ENCODE measurements around the gene RHOA.

RHOA gene

DNA sequence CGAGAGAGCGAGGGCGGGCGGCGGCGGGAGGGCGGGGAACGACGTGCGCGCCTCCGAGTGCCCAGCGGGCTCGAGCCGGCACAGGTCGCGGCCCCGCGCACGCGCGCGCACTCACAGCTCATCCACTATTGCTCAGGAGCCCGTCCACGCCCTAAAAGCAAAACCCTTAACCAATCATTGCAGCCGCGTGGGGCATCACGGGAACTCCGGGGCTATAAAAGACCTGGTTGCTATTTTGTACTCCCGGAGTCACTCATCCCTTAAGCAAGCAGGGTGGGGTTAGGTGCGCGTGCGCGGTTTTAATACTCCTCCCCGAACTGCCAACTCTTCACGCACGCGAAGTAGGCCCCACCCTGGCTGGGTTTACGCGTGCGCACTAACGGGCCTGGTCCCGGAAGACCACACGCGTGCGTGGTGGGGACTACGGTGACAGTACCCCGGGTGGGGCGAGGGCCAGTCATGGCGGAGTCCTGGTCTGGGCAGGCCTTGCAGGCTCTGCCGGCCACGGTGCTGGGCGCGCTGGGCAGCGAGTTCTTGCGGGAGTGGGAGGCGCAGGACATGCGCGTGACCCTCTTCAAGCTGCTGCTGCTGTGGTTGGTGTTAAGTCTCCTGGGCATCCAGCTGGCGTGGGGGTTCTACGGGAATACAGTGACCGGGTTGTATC is at the start of gene RHOA, which contains the start of gene TCTA (continued):
- TF ChIP-seq, protein P1, sequence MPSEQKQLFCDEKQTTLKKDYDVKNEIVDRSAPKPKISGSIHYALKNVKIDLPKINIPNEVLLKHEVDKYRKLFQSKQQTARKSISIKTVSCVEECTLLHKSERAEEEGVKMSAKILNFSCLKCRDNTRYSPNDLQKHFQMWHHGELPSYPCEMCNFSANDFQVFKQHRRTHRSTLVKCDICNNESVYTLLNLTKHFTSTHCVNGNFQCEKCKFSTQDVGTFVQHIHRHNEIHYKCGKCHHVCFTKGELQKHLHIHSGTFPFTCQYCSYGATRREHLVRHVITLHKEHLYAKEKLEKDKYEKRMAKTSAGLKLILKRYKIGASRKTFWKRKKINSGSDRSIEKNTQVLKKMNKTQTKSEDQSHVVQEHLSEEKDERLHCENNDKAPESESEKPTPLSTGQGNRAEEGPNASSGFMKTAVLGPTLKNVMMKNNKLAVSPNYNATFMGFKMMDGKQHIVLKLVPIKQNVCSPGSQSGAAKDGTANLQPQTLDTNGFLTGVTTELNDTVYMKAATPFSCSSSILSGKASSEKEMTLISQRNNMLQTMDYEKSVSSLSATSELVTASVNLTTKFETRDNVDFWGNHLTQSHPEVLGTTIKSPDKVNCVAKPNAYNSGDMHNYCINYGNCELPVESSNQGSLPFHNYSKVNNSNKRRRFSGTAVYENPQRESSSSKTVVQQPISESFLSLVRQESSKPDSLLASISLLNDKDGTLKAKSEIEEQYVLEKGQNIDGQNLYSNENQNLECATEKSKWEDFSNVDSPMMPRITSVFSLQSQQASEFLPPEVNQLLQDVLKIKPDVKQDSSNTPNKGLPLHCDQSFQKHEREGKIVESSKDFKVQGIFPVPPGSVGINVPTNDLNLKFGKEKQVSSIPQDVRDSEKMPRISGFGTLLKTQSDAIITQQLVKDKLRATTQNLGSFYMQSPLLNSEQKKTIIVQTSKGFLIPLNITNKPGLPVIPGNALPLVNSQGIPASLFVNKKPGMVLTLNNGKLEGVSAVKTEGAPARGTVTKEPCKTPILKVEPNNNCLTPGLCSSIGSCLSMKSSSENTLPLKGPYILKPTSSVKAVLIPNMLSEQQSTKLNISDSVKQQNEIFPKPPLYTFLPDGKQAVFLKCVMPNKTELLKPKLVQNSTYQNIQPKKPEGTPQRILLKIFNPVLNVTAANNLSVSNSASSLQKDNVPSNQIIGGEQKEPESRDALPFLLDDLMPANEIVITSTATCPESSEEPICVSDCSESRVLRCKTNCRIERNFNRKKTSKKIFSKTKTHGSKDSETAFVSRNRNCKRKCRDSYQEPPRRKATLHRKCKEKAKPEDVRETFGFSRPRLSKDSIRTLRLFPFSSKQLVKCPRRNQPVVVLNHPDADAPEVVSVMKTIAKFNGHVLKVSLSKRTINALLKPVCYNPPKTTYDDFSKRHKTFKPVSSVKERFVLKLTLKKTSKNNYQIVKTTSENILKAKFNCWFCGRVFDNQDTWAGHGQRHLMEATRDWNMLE (tag by site-specific recombination; conservative IDR thresholded peaks at IDR 0.05; ENCODE audit: low read depth) = no peak
- TF ChIP-seq ZNF350 (tag by site-specific recombination; IDR thresholded peaks at IDR 0.05) (no peak), HOXA7 (CRISPR knock-in tag; IDR thresholded peaks at IDR 0.05; ENCODE audit: borderline replicate concordance) (no peak), REPIN1 (tag by site-specific recombination; IDR thresholded peaks at IDR 0.05; ENCODE audit: low read depth) (no peak), ZNF548 (tag by site-specific recombination; IDR thresholded peaks at IDR 0.05) (no peak), SETDB1 (IDR thresholded peaks at IDR 0.05; ENCODE audit: insufficient read length, low read length) (no peak), SP7 (tag by site-specific recombination; IDR thresholded peaks at IDR 0.05) (peak; percentile 20; the same call in 1 of the 2 replicates), YY2 (tag by site-specific recombination; IDR thresholded peaks at IDR 0.05) (peak; percentile 87), SP2 (tag by site-specific recombination; IDR thresholded peaks at IDR 0.05) (peak; percentile 80), ZNF707 (tag by site-specific recombination; IDR thresholded peaks at IDR 0.05) (no peak), KLF7 (tag by site-specific recombination; IDR thresholded peaks at IDR 0.05; ENCODE audit: borderline replicate concordance) (peak; percentile 65; the same call in 1 of the 2 replicates), ZNF596 (tag by site-specific recombination; IDR thresholded peaks at IDR 0.05) (no peak), ZNF514 (tag by site-specific recombination; IDR thresholded peaks at IDR 0.05) (no peak), ZBTB7A (tag by site-specific recombination; IDR thresholded peaks at IDR 0.05; ENCODE audit: low read depth) (no peak), ZNF621 (tag by site-specific recombination; IDR thresholded peaks at IDR 0.05) (no peak), ZNF248 (tag by site-specific recombination; IDR thresholded peaks at IDR 0.05) (no peak), GFI1B (tag by site-specific recombination; IDR thresholded peaks at IDR 0.05) (no peak)
- TF ChIP-seq, protein P2, sequence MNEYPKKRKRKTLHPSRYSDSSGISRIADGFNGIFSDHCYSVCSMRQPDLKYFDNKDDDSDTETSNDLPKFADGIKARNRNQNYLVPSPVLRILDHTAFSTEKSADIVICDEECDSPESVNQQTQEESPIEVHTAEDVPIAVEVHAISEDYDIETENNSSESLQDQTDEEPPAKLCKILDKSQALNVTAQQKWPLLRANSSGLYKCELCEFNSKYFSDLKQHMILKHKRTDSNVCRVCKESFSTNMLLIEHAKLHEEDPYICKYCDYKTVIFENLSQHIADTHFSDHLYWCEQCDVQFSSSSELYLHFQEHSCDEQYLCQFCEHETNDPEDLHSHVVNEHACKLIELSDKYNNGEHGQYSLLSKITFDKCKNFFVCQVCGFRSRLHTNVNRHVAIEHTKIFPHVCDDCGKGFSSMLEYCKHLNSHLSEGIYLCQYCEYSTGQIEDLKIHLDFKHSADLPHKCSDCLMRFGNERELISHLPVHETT (tag by site-specific recombination; IDR thresholded peaks at IDR 0.05) = no peak
- TF ChIP-seq, protein P3, sequence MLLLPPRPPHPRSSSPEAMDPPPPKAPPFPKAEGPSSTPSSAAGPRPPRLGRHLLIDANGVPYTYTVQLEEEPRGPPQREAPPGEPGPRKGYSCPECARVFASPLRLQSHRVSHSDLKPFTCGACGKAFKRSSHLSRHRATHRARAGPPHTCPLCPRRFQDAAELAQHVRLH (tag by site-specific recombination; IDR thresholded peaks at IDR 0.05) = no peak
- TF ChIP-seq, protein P4, sequence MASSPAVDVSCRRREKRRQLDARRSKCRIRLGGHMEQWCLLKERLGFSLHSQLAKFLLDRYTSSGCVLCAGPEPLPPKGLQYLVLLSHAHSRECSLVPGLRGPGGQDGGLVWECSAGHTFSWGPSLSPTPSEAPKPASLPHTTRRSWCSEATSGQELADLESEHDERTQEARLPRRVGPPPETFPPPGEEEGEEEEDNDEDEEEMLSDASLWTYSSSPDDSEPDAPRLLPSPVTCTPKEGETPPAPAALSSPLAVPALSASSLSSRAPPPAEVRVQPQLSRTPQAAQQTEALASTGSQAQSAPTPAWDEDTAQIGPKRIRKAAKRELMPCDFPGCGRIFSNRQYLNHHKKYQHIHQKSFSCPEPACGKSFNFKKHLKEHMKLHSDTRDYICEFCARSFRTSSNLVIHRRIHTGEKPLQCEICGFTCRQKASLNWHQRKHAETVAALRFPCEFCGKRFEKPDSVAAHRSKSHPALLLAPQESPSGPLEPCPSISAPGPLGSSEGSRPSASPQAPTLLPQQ (tag by site-specific recombination; IDR thresholded peaks at IDR 0.05) = peak; percentile 82
- TF ChIP-seq, protein P5, sequence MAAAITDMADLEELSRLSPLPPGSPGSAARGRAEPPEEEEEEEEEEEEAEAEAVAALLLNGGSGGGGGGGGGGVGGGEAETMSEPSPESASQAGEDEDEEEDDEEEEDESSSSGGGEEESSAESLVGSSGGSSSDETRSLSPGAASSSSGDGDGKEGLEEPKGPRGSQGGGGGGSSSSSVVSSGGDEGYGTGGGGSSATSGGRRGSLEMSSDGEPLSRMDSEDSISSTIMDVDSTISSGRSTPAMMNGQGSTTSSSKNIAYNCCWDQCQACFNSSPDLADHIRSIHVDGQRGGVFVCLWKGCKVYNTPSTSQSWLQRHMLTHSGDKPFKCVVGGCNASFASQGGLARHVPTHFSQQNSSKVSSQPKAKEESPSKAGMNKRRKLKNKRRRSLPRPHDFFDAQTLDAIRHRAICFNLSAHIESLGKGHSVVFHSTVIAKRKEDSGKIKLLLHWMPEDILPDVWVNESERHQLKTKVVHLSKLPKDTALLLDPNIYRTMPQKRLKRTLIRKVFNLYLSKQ (tag by site-specific recombination; IDR thresholded peaks at IDR 0.05; ENCODE audit: borderline replicate concordance) = no peak
- TF ChIP-seq, protein P6, sequence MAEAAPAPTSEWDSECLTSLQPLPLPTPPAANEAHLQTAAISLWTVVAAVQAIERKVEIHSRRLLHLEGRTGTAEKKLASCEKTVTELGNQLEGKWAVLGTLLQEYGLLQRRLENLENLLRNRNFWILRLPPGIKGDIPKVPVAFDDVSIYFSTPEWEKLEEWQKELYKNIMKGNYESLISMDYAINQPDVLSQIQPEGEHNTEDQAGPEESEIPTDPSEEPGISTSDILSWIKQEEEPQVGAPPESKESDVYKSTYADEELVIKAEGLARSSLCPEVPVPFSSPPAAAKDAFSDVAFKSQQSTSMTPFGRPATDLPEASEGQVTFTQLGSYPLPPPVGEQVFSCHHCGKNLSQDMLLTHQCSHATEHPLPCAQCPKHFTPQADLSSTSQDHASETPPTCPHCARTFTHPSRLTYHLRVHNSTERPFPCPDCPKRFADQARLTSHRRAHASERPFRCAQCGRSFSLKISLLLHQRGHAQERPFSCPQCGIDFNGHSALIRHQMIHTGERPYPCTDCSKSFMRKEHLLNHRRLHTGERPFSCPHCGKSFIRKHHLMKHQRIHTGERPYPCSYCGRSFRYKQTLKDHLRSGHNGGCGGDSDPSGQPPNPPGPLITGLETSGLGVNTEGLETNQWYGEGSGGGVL (tag by site-specific recombination; IDR thresholded peaks at IDR 0.05) = no peak
- TF ChIP-seq, protein P7, sequence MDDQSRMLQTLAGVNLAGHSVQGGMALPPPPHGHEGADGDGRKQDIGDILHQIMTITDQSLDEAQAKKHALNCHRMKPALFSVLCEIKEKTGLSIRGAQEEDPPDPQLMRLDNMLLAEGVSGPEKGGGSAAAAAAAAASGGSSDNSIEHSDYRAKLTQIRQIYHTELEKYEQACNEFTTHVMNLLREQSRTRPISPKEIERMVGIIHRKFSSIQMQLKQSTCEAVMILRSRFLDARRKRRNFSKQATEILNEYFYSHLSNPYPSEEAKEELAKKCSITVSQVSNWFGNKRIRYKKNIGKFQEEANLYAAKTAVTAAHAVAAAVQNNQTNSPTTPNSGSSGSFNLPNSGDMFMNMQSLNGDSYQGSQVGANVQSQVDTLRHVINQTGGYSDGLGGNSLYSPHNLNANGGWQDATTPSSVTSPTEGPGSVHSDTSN (CRISPR knock-in tag; IDR thresholded peaks at IDR 0.05) = peak; percentile 57; the same call in 1 of the 2 replicates

All from HEK293 (cell line).